CD14-positive monocyte (primary cell): ENCODE measurements around the gene ST8SIA6. TPM values are rescaled to one million over a fixed set of nuclear protein-coding genes. Genes with fewer than 3 reads are reported as not detected.

Source experiments
- DNase-seq, 3 donors: peaks; one replicate each; pipeline ENCODE4 v3.0.0-alpha.2; 2011 to 2022
- H2AFZ ChIP-seq: 2 replicates; pipeline ENCODE4 v1.6.0; 2012; ENCODE audit warnings: mild to moderate bottlenecking, low read depth, low read length, inconsistent platforms; ENCODE audit not compliant: insufficient read depth, poor library complexity, severe bottlenecking
- H3K27ac ChIP-seq, 2 donors: 1 replicate in 1 of 2; 2 replicates in 1 of 2; pipeline ENCODE4 v1.5.1; 2012 to 2013; ENCODE audit warnings: low read length in 2 of 2, control low read depth in 1 of 2, inconsistent platforms in 1 of 2, low read depth in 1 of 2, mild to moderate bottlenecking in 1 of 2
- H3K27me3 ChIP-seq, 2 donors: one replicate each; pipeline versions ENCODE4 v1.6.0 to v1.6.1; 2011 to 2013; ENCODE audit warnings: low read length in 2 of 2; ENCODE audit not compliant: control insufficient read depth in 2 of 2, insufficient read depth in 2 of 2
- H3K36me3 ChIP-seq, 2 donors: replicated peaks in 1 of 2; 1 replicate in 1 of 2; 2 replicates in 1 of 2; pipeline versions ENCODE4 v1.5.1 to v1.6.1; 2012 to 2013; ENCODE audit warnings: low read length in 2 of 2, control low read depth in 1 of 2, inconsistent platforms in 1 of 2, mild to moderate bottlenecking in 1 of 2; ENCODE audit not compliant: insufficient read depth in 2 of 2, control insufficient read depth in 1 of 2
- H3K4me1 ChIP-seq, 2 donors: 1 replicate in 1 of 2; 2 replicates in 1 of 2; pipeline versions ENCODE4 v1.5.1 to v1.6.1; 2012 to 2013; ENCODE audit warnings: low read length in 2 of 2, control low read depth in 1 of 2, inconsistent platforms in 1 of 2, mild to moderate bottlenecking in 1 of 2, moderate library complexity in 1 of 2; ENCODE audit not compliant: insufficient read depth in 2 of 2, control insufficient read depth in 1 of 2
- H3K4me2 ChIP-seq: replicated peaks from 2 replicates; pipeline ENCODE3; 2012; ENCODE audit warnings: low read length, moderate library complexity, mild to moderate bottlenecking; ENCODE audit not compliant: poor library complexity, severe bottlenecking; ENCODE audit errors: extremely low read depth
- H3K4me3 ChIP-seq, 3 experiments: fragments of 200-600 bp in 1 of 3; sonication (generic) in 1 of 3; replicated peaks in 1 of 3; 1 replicate in 2 of 3; 2 replicates in 1 of 3; pipeline ENCODE4 v1.5.1; 2011 to 2013; ENCODE audit warnings: low read length in 3 of 3, mild to moderate bottlenecking in 3 of 3, control low read depth in 2 of 3, low read depth in 2 of 3, inconsistent platforms in 1 of 3, moderate library complexity in 1 of 3
- H3K79me2 ChIP-seq: 2 replicates; pipeline ENCODE4 v1.6.0; 2012; ENCODE audit warnings: mild to moderate bottlenecking, control low read depth, inconsistent platforms, low read length, moderate library complexity; ENCODE audit not compliant: insufficient read depth
- H3K9ac ChIP-seq: 2 replicates; pipeline ENCODE4 v1.6.0; 2017; ENCODE audit warnings: low read length, mild to moderate bottlenecking; ENCODE audit not compliant: insufficient read depth, poor library complexity, severe bottlenecking
- H3K9me3 ChIP-seq, 2 donors: replicated peaks in 1 of 2; 1 replicate in 1 of 2; 2 replicates in 1 of 2; pipeline versions ENCODE4 v1.5.1 to v1.6.1; 2012 to 2013; ENCODE audit warnings: low read length in 2 of 2, control low read depth in 1 of 2; ENCODE audit not compliant: control insufficient read depth in 1 of 2, insufficient read depth in 1 of 2
- H4K20me1 ChIP-seq: 2 replicates; pipeline ENCODE4 v1.6.0; 2012; ENCODE audit warnings: mild to moderate bottlenecking, low read length, control low read depth, moderate library complexity; ENCODE audit not compliant: insufficient read depth
- H3K27ac Mint-ChIP-seq, 7 donors: one replicate each; pipeline ENCODE4 v1.8.0; 2020; ENCODE audit warnings: mild to moderate bottlenecking in 7 of 7, mixed read lengths in 7 of 7, moderate library complexity in 6 of 7, inconsistent platforms in 2 of 7
- H3K27me3 Mint-ChIP-seq, 3 donors: one replicate each; pipeline ENCODE4 v1.8.0; 2021 to 2022; ENCODE audit warnings: low read depth in 3 of 3, mild to moderate bottlenecking in 3 of 3, mixed read lengths in 3 of 3, moderate library complexity in 3 of 3, inconsistent platforms in 1 of 3
- H3K36me3 Mint-ChIP-seq, 2 donors: one replicate each; pipeline ENCODE4 v1.8.0; 2020; ENCODE audit warnings: mixed read lengths in 2 of 2, inconsistent platforms in 1 of 2, mild to moderate bottlenecking in 1 of 2
- H3K4me1 Mint-ChIP-seq: one replicate; pipeline ENCODE4 v1.8.0; 2020; ENCODE audit warnings: mild to moderate bottlenecking, mixed read lengths
- H3K4me3 Mint-ChIP-seq, 2 donors: one replicate each; pipeline ENCODE4 v1.8.0; 2020; ENCODE audit warnings: mild to moderate bottlenecking in 2 of 2, mixed read lengths in 2 of 2, moderate library complexity in 1 of 2
- H3K9me3 Mint-ChIP-seq, 7 donors: one replicate each; pipeline ENCODE4 v1.8.0; 2020 to 2022; ENCODE audit warnings: mixed read lengths in 7 of 7, mild to moderate bottlenecking in 6 of 7, moderate library complexity in 6 of 7, inconsistent platforms in 2 of 7
- CTCF ChIP-seq: fragments of 200-600 bp; IDR thresholded peaks from one replicate; pipeline ENCODE4 v1.8.0; 2022; ENCODE audit warnings: antibody characterized with exemption, mild to moderate bottlenecking
- WGBS: methylation state at CpG from one replicate; pipeline ENCODE4 v1.1.5; 2013; ENCODE audit warnings: missing lambda C conversion rate; ENCODE audit not compliant: insufficient coverage; 5-methylcytosine and 5-hydroxymethylcytosine counted together
- intact Hi-C, 2 donors: fragments of 100-400 bp; cut with micrococcal nuclease; formaldehyde crosslinking; loops; one replicate each; pipeline versions ENCODE4 v1.15.0 to v1.15.1; 2023
- polyA plus RNA-seq, 3 donors: library from polyadenylated mRNA; depleted of rRNA in 1 of 3; unstranded in 2 of 3; stranded (reverse) in 1 of 3; fragments of 300-500 nt in 2 of 3; fragments of >200 nt in 1 of 3; fragmentation: Illumina TruSeq in 2 of 3; gene quantifications; 1 replicate in 2 of 3; 2 replicates in 1 of 3; pipeline ENCODE4 v1.2.3, GENCODE V29; 2012 to 2021
- small RNA-seq: library from RNA; depleted of rRNA; stranded (forward); fragments of <200 nt; gene quantifications from one replicate; pipeline ENCODE3, GENCODE V24; 2012; ENCODE audit warnings: low read depth; ENCODE audit not compliant: insufficient read length

The ST8SIA6 gene
- polyA plus RNA-seq, 3 donors = 0.11 TPM; not detected in 2

- no peaks in the 10 kb centered on the region for H3K27me3 ChIP-seq
- 83% methylated on average over 1 of the region's 2 CpGs for WGBS
- H3K27ac ChIP-seq = no peak overlapping the region
- TF ChIP-seq CTCF = no peak
- no peak overlapping the region for H3K9ac ChIP-seq
- peaks cover 6% of the 10 kb centered on the region in 2 donors for H3K9me3 ChIP-seq
- no peaks in the 10 kb centered on the region for H3K4me1 ChIP-seq
- Mint-ChIP-seq H3K9me3 (peaks cover 0 to 24% (median 3%) of the 10 kb centered on the region in 7 donors), H3K4me1 (no peaks in the 10 kb centered on the region), H3K27ac (no peak overlapping the region), H3K36me3 (no peaks in the 10 kb centered on the region), H3K27me3 (peaks cover 0 to 6% (median 0%) of the 10 kb centered on the region in 3 donors), H3K4me3 (no peak overlapping the region)
- H3K4me3 ChIP-seq = no peak overlapping the region
- H3K79me2 ChIP-seq = no peaks in the 10 kb centered on the region
- no peak for DNase-seq
- intact Hi-C loops = no loop called here
- no peaks in the 10 kb centered on the region for H4K20me1 ChIP-seq
- no peak overlapping the region for H2AFZ ChIP-seq
- no peaks in the 10 kb centered on the region for H3K36me3 ChIP-seq
- H3K4me2 ChIP-seq = no peak overlapping the region
Observed at GRCh38 chr10:17273403-17273802, 181.0 kb downstream of the ST8SIA6 start.

GRCh38 chr10:17272648-17273047, 181.7 kb downstream of the ST8SIA6 start:
- no peak overlapping the region for H3K27ac Mint-ChIP-seq
- TF ChIP-seq CTCF = no peak
- 100% methylated on average over 2 of the region's 12 CpGs for WGBS
- Histone ChIP-seq H3K4me2 (no peak overlapping the region), H3K79me2 (no peaks in the 10 kb centered on the region), H3K4me1 (no peaks in the 10 kb centered on the region), H2AFZ (no peak overlapping the region), H3K9ac (no peak overlapping the region), H3K9me3 (peaks cover 6% of the 10 kb centered on the region in 2 donors), H4K20me1 (no peaks in the 10 kb centered on the region), H3K4me3 (no peak overlapping the region), H3K27me3 (no peaks in the 10 kb centered on the region), H3K36me3 (no peaks in the 10 kb centered on the region), H3K27ac (no peak overlapping the region)
- intact Hi-C loops = no loop called here
- H3K4me1 Mint-ChIP-seq = no peaks in the 10 kb centered on the region
- DNase-seq = no peak
- H3K9me3 Mint-ChIP-seq = peaks cover 0 to 20% (median 3%) of the 10 kb centered on the region in 7 donors
- no peak overlapping the region for H3K4me3 Mint-ChIP-seq
- peaks cover 0 to 6% (median 0%) of the 10 kb centered on the region in 3 donors for H3K27me3 Mint-ChIP-seq
- H3K36me3 Mint-ChIP-seq = no peaks in the 10 kb centered on the region

Small RNAs within 50 kb of the gene (small RNA-seq; reads per million reads assigned to genes)
- gene RF00019 = not detected

Other genes with a start within 250 kb of the ST8SIA6 start
- 1,000 to 10,000 TPM in 1 of 3 donors, 100 to 1,000 TPM in 2; 697 to 4,055 (median 932) TPM for gene VIM, start 226.4 kb downstream of the ST8SIA6 start, polyA plus RNA-seq
- 1 to 10 TPM in 1 of 3 donors, under 1 TPM in 2; 0.53 to 1.4 (median 0.86) TPM for gene HACD1, start 162.8 kb upstream of the ST8SIA6 start, polyA plus RNA-seq
- gene STAM, start 189.6 kb upstream of the ST8SIA6 start, polyA plus RNA-seq = 10 to 100 TPM in 1 of 3 donors, 1 to 10 TPM in 2; 5.5 to 16.4 (median 5.9) TPM